IPS DF 6.9 (cell line): Measurements from ENCODE around the gene HSPA12A.

Source experiments
- DNase-seq: peaks from one replicate; pipeline ENCODE4 v3.0.0-alpha.2; 2013; ENCODE audit warnings: low read depth, low spot score
- H3K27ac ChIP-seq: one replicate; pipeline ENCODE4 v1.5.1; 2013; ENCODE audit warnings: low read length, control low read depth
- H3K27me3 ChIP-seq: 2 replicates; pipeline ENCODE4 v1.6.1; 2013; ENCODE audit warnings: mild to moderate bottlenecking, low read length; ENCODE audit not compliant: control insufficient read depth, insufficient read depth
- H3K36me3 ChIP-seq: 2 replicates; pipeline ENCODE4 v1.6.1; 2013; ENCODE audit warnings: low read length; ENCODE audit not compliant: control insufficient read depth, insufficient read depth
- H3K4me1 ChIP-seq: 2 replicates; pipeline ENCODE4 v1.6.1; 2013; ENCODE audit warnings: low read length; ENCODE audit not compliant: control insufficient read depth, insufficient read depth
- H3K4me3 ChIP-seq: 2 replicates; pipeline ENCODE4 v1.5.1; 2013; ENCODE audit warnings: mild to moderate bottlenecking, low read length
- H3K9me3 ChIP-seq: 2 replicates; pipeline ENCODE4 v1.6.1; 2013; ENCODE audit warnings: low read length, inconsistent platforms; ENCODE audit not compliant: control insufficient read depth, insufficient read depth
- WGBS: extraction: QIAGEN DNeasy Blood & Tissue Kit; methylation state at CpG from one replicate; pipeline ENCODE4 v1.1.7; 2013; ENCODE audit warnings: mixed read lengths, missing lambda C conversion rate; ENCODE audit not compliant: insufficient read length, insufficient coverage; 5-methylcytosine and 5-hydroxymethylcytosine counted together

Gene HSPA12A, protein sequence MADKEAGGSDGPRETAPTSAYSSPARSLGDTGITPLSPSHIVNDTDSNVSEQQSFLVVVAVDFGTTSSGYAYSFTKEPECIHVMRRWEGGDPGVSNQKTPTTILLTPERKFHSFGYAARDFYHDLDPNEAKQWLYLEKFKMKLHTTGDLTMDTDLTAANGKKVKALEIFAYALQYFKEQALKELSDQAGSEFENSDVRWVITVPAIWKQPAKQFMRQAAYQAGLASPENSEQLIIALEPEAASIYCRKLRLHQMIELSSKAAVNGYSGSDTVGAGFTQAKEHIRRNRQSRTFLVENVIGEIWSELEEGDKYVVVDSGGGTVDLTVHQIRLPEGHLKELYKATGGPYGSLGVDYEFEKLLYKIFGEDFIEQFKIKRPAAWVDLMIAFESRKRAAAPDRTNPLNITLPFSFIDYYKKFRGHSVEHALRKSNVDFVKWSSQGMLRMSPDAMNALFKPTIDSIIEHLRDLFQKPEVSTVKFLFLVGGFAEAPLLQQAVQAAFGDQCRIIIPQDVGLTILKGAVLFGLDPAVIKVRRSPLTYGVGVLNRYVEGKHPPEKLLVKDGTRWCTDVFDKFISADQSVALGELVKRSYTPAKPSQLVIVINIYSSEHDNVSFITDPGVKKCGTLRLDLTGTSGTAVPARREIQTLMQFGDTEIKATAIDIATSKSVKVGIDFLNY

DNA sequence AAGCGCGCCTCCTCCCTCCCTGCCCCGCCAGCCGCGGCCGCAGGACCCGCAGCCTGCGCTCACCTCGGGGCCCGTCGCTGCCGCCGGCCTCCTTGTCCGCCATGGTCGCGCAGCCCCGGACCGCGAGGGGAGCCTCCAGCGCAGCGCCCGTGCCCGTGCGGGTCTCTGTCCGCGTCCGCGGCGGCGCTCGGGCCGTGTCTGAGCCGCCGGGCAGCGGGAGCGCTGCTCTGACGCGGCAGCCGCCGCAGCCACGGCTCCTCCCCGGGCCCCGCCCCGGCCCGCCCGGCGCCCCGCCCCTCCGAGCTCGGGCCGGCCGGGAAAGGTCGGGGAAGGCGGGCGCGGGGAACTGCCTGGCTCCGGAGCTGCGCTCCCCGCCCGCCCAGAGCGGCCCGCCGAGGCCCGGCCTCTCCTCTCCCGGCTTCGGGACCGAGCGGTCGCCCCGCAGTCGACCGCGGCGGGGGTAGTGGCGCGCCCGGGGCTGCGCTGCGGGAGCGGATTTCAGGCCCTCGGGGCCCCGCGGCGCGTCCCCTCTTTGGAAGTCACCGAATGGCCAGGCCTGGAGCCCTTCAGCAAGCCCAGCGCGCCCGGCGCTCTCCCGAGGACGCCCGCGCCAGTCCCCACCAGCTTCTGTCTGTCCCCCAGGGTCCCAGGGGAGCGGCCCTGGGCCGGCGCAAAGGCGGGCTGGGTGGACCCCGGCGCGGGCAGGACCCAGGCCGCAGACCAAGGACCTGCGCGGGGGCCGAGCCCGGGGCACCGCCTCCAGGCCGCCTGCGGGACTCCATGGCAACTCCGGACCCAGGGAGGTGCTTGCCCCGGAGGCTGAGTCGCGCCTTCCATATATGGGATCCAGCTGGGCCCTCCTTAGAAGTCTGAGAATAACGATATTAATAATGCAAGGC is at the start of gene HSPA12A:
Gene HSPA12A (minus strand): TSS at position 200 of the 899 bp plus-strand sequence. CDS start 97 bp downstream, at position 103.
- no CpG with 5 or more reads among the region's 114 CpGs for WGBS
- no peak within 1 kb of the TSS for H3K27ac ChIP-seq
- no peaks in the 10 kb centered on the region for H3K9me3 ChIP-seq
- 0 out of 2 replicates have a peak, but pooled peaks cover 2% of the 10 kb centered on the region for H3K4me1 ChIP-seq
- peak within 1 kb of the TSS; percentile 88 for H3K4me3 ChIP-seq
- no peak for DNase-seq
- peaks cover 16% of the 10 kb centered on the region for H3K27me3 ChIP-seq
- H3K36me3 ChIP-seq = no peaks in the 10 kb centered on the region; the same call in 1 of the 2 replicates

DNA sequence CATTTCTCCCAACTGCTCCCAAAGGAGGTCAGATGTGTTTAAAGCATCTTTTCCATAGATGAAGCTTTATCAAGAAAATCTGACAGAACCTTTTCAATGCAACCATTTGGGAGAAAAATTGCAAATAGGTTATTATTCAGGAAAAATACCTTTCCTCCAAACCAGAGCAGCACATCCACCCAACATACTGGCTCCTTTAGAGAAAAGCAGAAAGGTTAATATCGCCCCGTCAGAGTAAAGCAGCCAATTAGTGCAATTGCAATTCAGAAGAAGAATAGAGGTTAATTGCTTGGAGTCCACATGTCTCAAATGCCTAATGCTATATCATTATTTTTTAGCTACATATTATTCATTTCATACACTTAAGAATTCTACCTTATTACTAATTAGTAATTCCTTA is 48.9 kb upstream of the HSPA12A start:
- Histone ChIP-seq H3K4me1 (peaks cover 3% of the 10 kb centered on the region), H3K4me3 (no peak overlapping the region), H3K9me3 (no peaks in the 10 kb centered on the region), H3K27ac (no peak overlapping the region), H3K36me3 (no peaks in the 10 kb centered on the region), H3K27me3 (no peaks in the 10 kb centered on the region)
- WGBS = no CpG with 5 or more reads among the region's 2 CpGs
- no peak for DNase-seq

DNA sequence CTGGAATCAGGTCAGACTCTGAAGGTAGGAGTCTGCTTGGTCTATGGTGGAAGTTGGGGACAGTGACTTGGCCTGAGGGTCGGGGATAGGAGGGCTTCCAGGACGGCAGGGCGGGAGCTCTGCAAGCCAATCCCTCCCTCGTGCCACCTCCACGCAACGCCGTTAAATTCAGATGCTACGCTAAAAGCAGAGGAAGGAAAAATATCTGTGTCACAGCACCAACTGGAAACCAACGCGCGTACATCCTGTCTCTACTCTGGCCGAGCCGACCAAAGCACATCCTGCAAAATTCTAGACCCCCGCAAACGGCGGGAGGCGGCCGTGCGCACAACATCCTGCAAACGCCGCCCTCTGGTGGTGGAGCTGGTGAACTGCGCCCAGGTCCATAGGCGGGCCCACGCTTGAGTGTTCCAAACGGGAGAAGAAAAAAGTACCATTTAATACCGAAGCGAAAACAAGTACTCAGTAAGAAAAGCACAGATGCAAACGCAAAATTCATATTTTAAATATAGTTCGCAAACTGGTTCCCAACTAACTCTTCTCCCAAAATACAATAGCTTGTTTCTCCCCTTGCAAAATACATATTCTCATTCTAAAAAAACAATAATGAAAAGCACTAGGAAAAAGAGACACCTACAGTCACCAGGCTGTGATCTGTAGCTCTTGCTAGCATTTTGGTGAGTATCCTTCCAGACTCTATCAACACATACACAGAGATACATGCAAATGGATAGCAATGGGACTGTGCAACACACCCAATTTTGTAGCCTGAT is 45.7 kb upstream of the HSPA12A start:
- Histone ChIP-seq H3K9me3 (no peaks in the 10 kb centered on the region), H3K27ac (no peak overlapping the region), H3K27me3 (no peaks in the 10 kb centered on the region), H3K4me3 (peak overlapping the region; percentile 10; the same call in 1 of the 2 replicates), H3K4me1 (peaks cover 3% of the 10 kb centered on the region), H3K36me3 (no peaks in the 10 kb centered on the region)
- no CpG with 5 or more reads among the region's 29 CpGs for WGBS
- DNase-seq = peak; percentile 55

DNA sequence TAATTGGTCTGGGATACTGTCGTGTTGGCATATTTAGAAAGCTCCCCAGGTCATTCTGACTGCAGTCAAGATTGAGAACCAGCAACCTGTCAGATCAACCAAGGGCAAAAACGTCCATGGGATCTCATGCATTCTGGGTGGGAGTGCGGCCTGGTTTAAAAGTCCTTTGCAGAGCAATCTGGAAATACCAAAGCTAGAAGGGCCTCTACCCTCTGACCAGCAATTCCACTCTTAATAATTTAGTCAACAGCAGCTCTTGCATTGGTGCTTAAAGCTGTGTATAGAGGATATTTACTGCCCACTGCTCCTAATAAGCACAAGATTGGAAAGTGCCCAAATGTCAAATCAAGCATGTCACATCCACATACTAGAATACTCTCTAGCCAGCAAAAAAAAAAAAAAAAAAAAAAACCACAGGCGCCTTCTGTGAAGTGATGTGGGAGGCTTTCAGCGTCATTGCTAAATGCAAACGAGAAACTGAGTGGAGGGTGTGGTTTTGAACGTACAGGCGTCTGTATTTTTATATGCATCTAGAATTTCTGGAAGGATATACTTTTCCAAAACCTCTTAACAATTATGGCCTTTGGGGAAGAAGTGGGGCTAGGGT is 44.8 kb upstream of the HSPA12A start:
- Histone ChIP-seq H3K36me3 (no peaks in the 10 kb centered on the region), H3K27ac (no peak overlapping the region), H3K4me3 (no peak overlapping the region), H3K9me3 (no peaks in the 10 kb centered on the region), H3K4me1 (peaks cover 3% of the 10 kb centered on the region), H3K27me3 (no peaks in the 10 kb centered on the region)
- DNase-seq = no peak
- no CpG with 5 or more reads among the region's 8 CpGs for WGBS

DNA sequence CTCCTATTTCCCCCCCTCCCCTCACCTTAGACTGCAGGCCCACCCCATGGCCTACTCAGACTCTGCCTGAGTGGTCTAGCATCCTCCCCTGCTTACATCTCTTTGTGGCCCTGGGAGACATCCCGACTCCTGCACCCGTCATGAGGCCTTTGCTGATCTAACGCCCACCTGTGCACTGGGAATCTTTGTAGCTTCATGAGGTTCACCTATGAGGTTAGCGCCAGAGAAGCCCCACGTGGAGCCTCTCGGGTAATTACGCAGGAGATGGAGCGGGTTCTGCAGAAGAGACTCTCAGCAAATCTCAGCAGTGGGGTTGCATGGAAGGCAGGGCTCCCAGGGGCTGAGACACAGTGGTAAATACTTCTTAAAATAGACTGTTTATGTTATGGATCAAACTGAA is 43.5 kb upstream of the HSPA12A start:
- DNase-seq = no peak
- Histone ChIP-seq H3K36me3 (no peaks in the 10 kb centered on the region), H3K9me3 (no peaks in the 10 kb centered on the region), H3K4me1 (peaks cover 3% of the 10 kb centered on the region), H3K4me3 (no peak overlapping the region), H3K27ac (no peak overlapping the region), H3K27me3 (no peaks in the 10 kb centered on the region)
- no CpG with 5 or more reads among the region's 8 CpGs for WGBS

DNA sequence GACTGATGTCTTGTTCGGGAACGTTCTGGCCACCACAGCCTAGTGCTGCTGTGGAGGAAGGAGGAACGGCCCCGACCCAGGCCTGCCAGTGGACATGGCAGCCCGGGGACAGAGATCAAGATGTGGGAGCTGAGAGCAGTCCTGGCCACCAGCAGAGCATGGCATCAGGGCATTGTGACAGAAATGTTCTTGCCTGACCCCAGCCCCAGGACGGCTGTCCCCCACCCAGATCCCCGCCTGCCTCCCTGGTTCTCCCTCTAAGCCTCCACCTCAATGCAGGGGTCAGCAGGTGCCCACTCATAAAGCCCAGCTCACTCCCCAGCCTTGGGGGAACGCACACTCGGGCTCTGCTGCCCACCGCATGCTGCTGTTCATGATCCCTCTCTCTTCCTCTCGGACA is 42.9 kb upstream of the HSPA12A start:
- Histone ChIP-seq H3K36me3 (no peaks in the 10 kb centered on the region), H3K4me3 (no peak overlapping the region), H3K27me3 (no peaks in the 10 kb centered on the region), H3K9me3 (no peaks in the 10 kb centered on the region), H3K27ac (no peak overlapping the region), H3K4me1 (peaks cover 3% of the 10 kb centered on the region)
- DNase-seq = no peak
- no CpG with 5 or more reads among the region's 11 CpGs for WGBS

DNA sequence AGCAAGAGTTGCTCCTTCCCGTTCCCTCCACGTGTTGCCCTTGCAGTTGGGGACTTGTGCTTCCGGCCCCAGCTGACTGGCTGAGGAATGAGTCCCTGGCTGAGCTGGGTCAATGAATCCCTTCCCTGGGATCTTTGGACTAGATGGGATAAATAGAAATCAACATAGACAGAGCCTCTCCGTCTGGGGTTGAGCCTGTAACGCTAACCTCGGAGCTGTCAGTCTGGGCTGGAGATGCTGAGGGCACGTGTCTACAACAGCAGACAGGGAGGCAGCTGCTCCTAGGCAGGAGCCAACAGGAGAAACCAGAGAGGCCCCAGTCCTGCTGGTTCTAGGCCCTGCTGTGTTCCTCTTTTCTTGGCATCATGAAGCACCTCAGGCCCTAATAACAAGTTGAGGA is 42.3 kb upstream of the HSPA12A start:
- no peak for DNase-seq
- H3K36me3 ChIP-seq = no peaks in the 10 kb centered on the region
- no peak overlapping the region for H3K4me3 ChIP-seq
- H3K27ac ChIP-seq = no peak overlapping the region
- no CpG with 5 or more reads among the region's 7 CpGs for WGBS
- H3K27me3 ChIP-seq = no peaks in the 10 kb centered on the region
- no peaks in the 10 kb centered on the region for H3K9me3 ChIP-seq
- H3K4me1 ChIP-seq = peaks cover 3% of the 10 kb centered on the region

DNA sequence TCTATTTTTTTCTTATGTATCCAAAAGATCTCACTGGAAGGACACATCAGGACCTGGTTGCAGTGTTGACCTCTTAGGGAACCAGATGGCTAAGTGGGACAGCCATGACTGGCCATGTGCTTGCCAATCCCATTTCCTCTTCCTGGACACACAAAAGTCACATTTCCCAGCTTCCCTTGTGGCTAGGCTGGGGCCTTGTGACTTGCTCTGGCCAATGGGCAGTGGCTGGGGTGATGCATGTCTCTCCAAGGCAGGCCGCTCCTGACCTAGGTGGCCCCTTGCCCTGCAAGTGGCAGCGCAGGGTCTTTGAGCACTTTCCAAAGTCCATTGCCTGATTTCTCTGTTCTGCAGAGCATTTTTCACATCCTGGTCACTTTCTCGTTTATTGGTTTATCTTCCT is 41.7 kb upstream of the HSPA12A start:
- Histone ChIP-seq H3K4me3 (no peak overlapping the region), H3K4me1 (peaks cover 3% of the 10 kb centered on the region), H3K9me3 (no peaks in the 10 kb centered on the region), H3K36me3 (no peaks in the 10 kb centered on the region), H3K27me3 (no peaks in the 10 kb centered on the region), H3K27ac (no peak overlapping the region)
- no CpG with 5 or more reads among the region's 3 CpGs for WGBS
- DNase-seq = no peak

DNA sequence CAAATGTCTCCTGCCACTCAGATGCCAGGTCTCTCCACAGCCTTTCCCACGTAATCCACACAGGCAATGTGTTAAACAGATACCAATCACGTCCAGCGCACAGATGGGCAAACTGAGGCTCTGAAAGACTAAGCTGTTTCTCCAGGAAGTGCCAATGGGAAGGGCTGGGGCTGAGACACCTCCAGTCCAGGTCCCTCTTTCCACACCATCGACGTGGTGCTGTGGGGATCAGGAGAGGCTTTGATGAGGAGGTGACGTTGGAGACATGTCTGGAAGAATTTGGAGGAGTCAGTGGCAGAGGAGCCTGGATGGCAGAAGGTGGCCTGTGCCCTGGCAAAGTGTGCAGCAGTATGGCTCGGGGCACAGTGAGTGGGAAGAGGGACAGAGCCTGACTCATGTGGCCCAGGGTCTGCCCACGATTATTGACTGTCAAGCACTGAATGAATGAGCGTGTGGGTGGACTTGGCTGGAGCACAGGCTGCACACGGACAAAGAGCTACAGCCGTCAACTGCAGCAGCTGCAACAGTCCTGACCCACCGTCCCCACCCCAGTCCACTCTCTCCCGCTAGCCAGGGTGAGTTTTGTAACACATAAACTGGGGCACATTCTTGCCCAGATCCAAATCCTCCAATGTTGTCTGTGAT is 40.8 kb upstream of the HSPA12A start:
- H3K27me3 ChIP-seq = no peaks in the 10 kb centered on the region
- DNase-seq = no peak
- H3K36me3 ChIP-seq = no peaks in the 10 kb centered on the region
- H3K4me3 ChIP-seq = no peak overlapping the region
- peaks cover 3% of the 10 kb centered on the region for H3K4me1 ChIP-seq
- no CpG with 5 or more reads among the region's 13 CpGs for WGBS
- no peak overlapping the region for H3K27ac ChIP-seq
- no peaks in the 10 kb centered on the region for H3K9me3 ChIP-seq
